Measurements from ENCODE around the gene RGS3.

The RGS3 gene

DNA sequence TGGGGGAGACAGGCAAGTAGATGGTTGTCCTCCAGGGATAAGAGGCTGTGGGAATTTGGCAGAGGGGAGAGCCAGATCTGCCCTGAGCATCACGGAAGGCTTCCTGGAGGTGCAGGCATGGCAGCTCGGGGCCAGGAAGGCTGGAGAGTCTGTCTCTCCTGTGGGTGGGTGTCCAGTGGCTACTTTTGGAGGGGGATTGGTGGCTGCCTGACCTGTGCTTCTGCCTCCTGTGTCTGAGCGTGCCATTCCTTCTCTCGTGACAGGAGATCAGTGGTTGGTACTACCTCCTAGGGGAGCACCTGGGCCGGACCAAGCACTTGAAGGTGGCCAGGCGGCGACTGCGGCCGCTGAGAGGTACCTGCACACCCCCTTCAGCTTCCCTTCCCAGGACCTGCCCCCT is 33.5 kb downstream of the RGS3 start:
- Histone ChIP-seq H4K91ac (ENCODE audit: low read depth, low read length, poor library complexity) (no peak overlapping the region), H2BK12ac (ENCODE audit: low read length) (no peak overlapping the region), H3K18ac (ENCODE audit: low read length) (no peak overlapping the region), H3K27me3 (ENCODE audit: control insufficient read depth in 3 of 3, insufficient read depth in 3 of 3, low read depth in 1 of 3, low read length in 3 of 3) (no peaks in the 10 kb centered on the region), H3K36me3 (replicated peaks in 1 of 2; ENCODE audit: control insufficient read depth in 2 of 2, insufficient read depth in 2 of 2, low read length in 2 of 2) (no peaks in the 10 kb centered on the region), H3K27ac (replicated peaks; ENCODE audit: low read length) (no peak overlapping the region), H3K9ac (ENCODE audit: low read depth, low read length, poor library complexity) (no peak overlapping the region), H3K4me1 (ENCODE audit: control insufficient read depth in 2 of 2, insufficient read depth in 1 of 2, low read depth in 1 of 2, low read length in 2 of 2) (peaks cover 13 to 22% of the 10 kb centered on the region in 2 donors), H3K23ac (ENCODE audit: low read depth, low read length, poor library complexity) (peak overlapping the region; percentile 29), H2AFZ (ENCODE audit: low read length) (no peak overlapping the region), H3K4ac (ENCODE audit: low read length) (no peak overlapping the region), H3K9me3 (replicated peaks in 1 of 2; ENCODE audit: control insufficient read depth in 2 of 2, insufficient read depth in 1 of 2, low read depth in 1 of 2, low read length in 2 of 2) (no peaks in the 10 kb centered on the region), H2BK120ac (ENCODE audit: low read depth, low read length) (no peak overlapping the region), H4K8ac (ENCODE audit: low read depth, low read length) (no peak overlapping the region), H3K4me3 (ENCODE audit: low read length in 2 of 2) (no peak overlapping the region), H3K79me1 (ENCODE audit: low read depth, low read length) (no peaks in the 10 kb centered on the region), H3K4me2 (ENCODE audit: insufficient read depth, low read length, poor library complexity, severe bottlenecking) (no peak overlapping the region), H2BK5ac (ENCODE audit: low read length) (no peak overlapping the region), H2AK5ac (ENCODE audit: low read depth, low read length) (peak overlapping the region; percentile 44), H3K14ac (ENCODE audit: low read length) (no peak overlapping the region), H2BK15ac (ENCODE audit: low read length) (no peak overlapping the region)
- WGBS, 2 donors (ENCODE audit: extremely low coverage in 2 of 2, insufficient read length in 2 of 2, insufficient replicate concordance in 1 of 2): no CpG with 5 or more reads among the region's 9 CpGs
- DNase-seq (ENCODE audit: low spot score): no peak

GRCh38 chr9:113499153-113499875 is 35.8 kb downstream of the RGS3 start:
- Histone ChIP-seq H3K79me1 (ENCODE audit: low read depth, low read length) (no peaks in the 10 kb centered on the region), H2AK5ac (ENCODE audit: low read depth, low read length) (no peak overlapping the region), H3K4me3 (ENCODE audit: low read length in 2 of 2) (no peak overlapping the region), H3K4me1 (ENCODE audit: control insufficient read depth in 2 of 2, insufficient read depth in 1 of 2, low read depth in 1 of 2, low read length in 2 of 2) (peaks cover 10 to 36% of the 10 kb centered on the region in 2 donors), H3K9me3 (replicated peaks in 1 of 2; ENCODE audit: control insufficient read depth in 2 of 2, insufficient read depth in 1 of 2, low read depth in 1 of 2, low read length in 2 of 2) (no peaks in the 10 kb centered on the region), H3K27me3 (ENCODE audit: control insufficient read depth in 3 of 3, insufficient read depth in 3 of 3, low read depth in 1 of 3, low read length in 3 of 3) (no peaks in the 10 kb centered on the region), H4K8ac (ENCODE audit: low read depth, low read length) (no peak overlapping the region), H2AFZ (ENCODE audit: low read length) (peak overlapping the region; percentile 4), H2BK120ac (ENCODE audit: low read depth, low read length) (no peak overlapping the region), H4K91ac (ENCODE audit: low read depth, low read length, poor library complexity) (no peak overlapping the region), H3K23ac (ENCODE audit: low read depth, low read length, poor library complexity) (no peak overlapping the region), H2BK12ac (ENCODE audit: low read length) (no peak overlapping the region), H3K14ac (ENCODE audit: low read length) (no peak overlapping the region), H3K27ac (replicated peaks; ENCODE audit: low read length) (no peak overlapping the region), H3K36me3 (replicated peaks in 1 of 2; ENCODE audit: control insufficient read depth in 2 of 2, insufficient read depth in 2 of 2, low read length in 2 of 2) (no peaks in the 10 kb centered on the region), H3K18ac (ENCODE audit: low read length) (peak overlapping the region; percentile 1), H2BK15ac (ENCODE audit: low read length) (no peak overlapping the region), H3K9ac (ENCODE audit: low read depth, low read length, poor library complexity) (no peak overlapping the region), H3K4ac (ENCODE audit: low read length) (no peak overlapping the region), H2BK5ac (ENCODE audit: low read length) (no peak overlapping the region), H3K4me2 (ENCODE audit: insufficient read depth, low read length, poor library complexity, severe bottlenecking) (no peak overlapping the region)
- WGBS, 2 donors (ENCODE audit: extremely low coverage in 2 of 2, insufficient read length in 2 of 2, insufficient replicate concordance in 1 of 2): 100% methylated on average over 3 of the region's 10 CpGs; no CpG with 5 or more reads in 1 of the 2 donors
- no peak for DNase-seq (ENCODE audit: low spot score)

DNA sequence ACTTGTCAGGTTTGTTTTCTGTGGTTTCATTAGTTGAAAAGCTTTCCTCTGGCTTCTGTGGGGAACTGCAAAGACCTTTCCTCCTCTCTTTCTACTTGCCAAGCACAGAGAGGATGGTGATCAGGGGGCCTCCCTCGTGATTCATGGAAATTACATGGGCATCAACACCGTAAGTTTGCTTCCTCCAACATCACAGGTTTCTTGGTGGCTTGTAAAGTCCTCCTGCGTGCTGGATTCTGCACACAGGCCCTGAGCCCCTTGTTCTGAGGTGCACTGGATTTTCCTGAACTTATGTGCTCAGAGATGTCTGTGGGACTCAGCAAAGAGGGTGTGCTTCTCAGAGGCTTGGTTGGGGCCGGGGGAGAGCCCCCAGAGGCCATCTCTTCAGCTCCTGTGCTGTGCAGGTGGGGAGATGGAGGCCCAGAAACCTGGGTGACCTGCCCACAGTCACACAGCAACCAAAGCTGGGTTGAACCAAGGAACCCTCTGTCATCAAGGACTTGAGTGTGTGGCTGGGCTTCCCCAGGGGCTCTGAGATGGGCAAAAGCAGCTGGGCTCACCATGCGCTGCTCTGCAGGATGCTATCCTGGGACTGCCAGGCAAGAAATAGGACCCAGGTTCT is 36.5 kb downstream of the RGS3 start:
- Histone ChIP-seq H3K27ac (replicated peaks; ENCODE audit: low read length) (no peak overlapping the region), H3K23ac (ENCODE audit: low read depth, low read length, poor library complexity) (no peak overlapping the region), H3K9me3 (replicated peaks in 1 of 2; ENCODE audit: control insufficient read depth in 2 of 2, insufficient read depth in 1 of 2, low read depth in 1 of 2, low read length in 2 of 2) (no peaks in the 10 kb centered on the region), H2BK5ac (ENCODE audit: low read length) (no peak overlapping the region), H3K14ac (ENCODE audit: low read length) (no peak overlapping the region), H3K4me3 (ENCODE audit: low read length in 2 of 2) (no peak overlapping the region), H3K18ac (ENCODE audit: low read length) (peak overlapping the region; percentile 60), H4K91ac (ENCODE audit: low read depth, low read length, poor library complexity) (no peak overlapping the region), H4K8ac (ENCODE audit: low read depth, low read length) (no peak overlapping the region), H2AK5ac (ENCODE audit: low read depth, low read length) (peak overlapping the region; percentile 17), H2BK120ac (ENCODE audit: low read depth, low read length) (no peak overlapping the region), H3K36me3 (replicated peaks in 1 of 2; ENCODE audit: control insufficient read depth in 2 of 2, insufficient read depth in 2 of 2, low read length in 2 of 2) (no peaks in the 10 kb centered on the region), H3K79me1 (ENCODE audit: low read depth, low read length) (no peaks in the 10 kb centered on the region), H2AFZ (ENCODE audit: low read length) (peak overlapping the region; percentile 4), H3K27me3 (ENCODE audit: control insufficient read depth in 3 of 3, insufficient read depth in 3 of 3, low read depth in 1 of 3, low read length in 3 of 3) (no peaks in the 10 kb centered on the region), H3K4me1 (ENCODE audit: control insufficient read depth in 2 of 2, insufficient read depth in 1 of 2, low read depth in 1 of 2, low read length in 2 of 2) (peaks cover 11 to 43% of the 10 kb centered on the region in 2 donors), H2BK12ac (ENCODE audit: low read length) (no peak overlapping the region), H2BK15ac (ENCODE audit: low read length) (no peak overlapping the region), H3K4ac (ENCODE audit: low read length) (no peak overlapping the region), H3K9ac (ENCODE audit: low read depth, low read length, poor library complexity) (no peak overlapping the region), H3K4me2 (ENCODE audit: insufficient read depth, low read length, poor library complexity, severe bottlenecking) (no peak overlapping the region)
- DNase-seq (ENCODE audit: low spot score): no peak
- WGBS, 2 donors (ENCODE audit: extremely low coverage in 2 of 2, insufficient read length in 2 of 2, insufficient replicate concordance in 1 of 2): no CpG with 5 or more reads among the region's 5 CpGs

GRCh38 chr9:113501129-113501686 is 37.7 kb downstream of the RGS3 start:
- Histone ChIP-seq H3K18ac (ENCODE audit: low read length) (peak overlapping the region; percentile 34), H3K4ac (ENCODE audit: low read length) (no peak overlapping the region), H3K36me3 (replicated peaks in 1 of 2; ENCODE audit: control insufficient read depth in 2 of 2, insufficient read depth in 2 of 2, low read length in 2 of 2) (no peaks in the 10 kb centered on the region), H3K23ac (ENCODE audit: low read depth, low read length, poor library complexity) (no peak overlapping the region), H3K14ac (ENCODE audit: low read length) (no peak overlapping the region), H2AFZ (ENCODE audit: low read length) (peak overlapping the region; percentile 71), H4K91ac (ENCODE audit: low read depth, low read length, poor library complexity) (no peak overlapping the region), H3K4me2 (ENCODE audit: insufficient read depth, low read length, poor library complexity, severe bottlenecking) (no peak overlapping the region), H2BK5ac (ENCODE audit: low read length) (no peak overlapping the region), H3K27me3 (ENCODE audit: control insufficient read depth in 3 of 3, insufficient read depth in 3 of 3, low read depth in 1 of 3, low read length in 3 of 3) (peaks cover 0 to 3% (median 0%) of the 10 kb centered on the region in 3 experiments), H2AK5ac (ENCODE audit: low read depth, low read length) (no peak overlapping the region), H2BK15ac (ENCODE audit: low read length) (no peak overlapping the region), H2BK12ac (ENCODE audit: low read length) (no peak overlapping the region), H2BK120ac (ENCODE audit: low read depth, low read length) (no peak overlapping the region), H3K4me1 (ENCODE audit: control insufficient read depth in 2 of 2, insufficient read depth in 1 of 2, low read depth in 1 of 2, low read length in 2 of 2) (peaks cover 19 to 52% of the 10 kb centered on the region in 2 donors), H3K9ac (ENCODE audit: low read depth, low read length, poor library complexity) (no peak overlapping the region), H3K27ac (replicated peaks; ENCODE audit: low read length) (no peak overlapping the region), H3K4me3 (ENCODE audit: low read length in 2 of 2) (peak overlapping the region; percentile 1 to 14), H3K79me1 (ENCODE audit: low read depth, low read length) (no peaks in the 10 kb centered on the region), H3K9me3 (replicated peaks in 1 of 2; ENCODE audit: control insufficient read depth in 2 of 2, insufficient read depth in 1 of 2, low read depth in 1 of 2, low read length in 2 of 2) (no peaks in the 10 kb centered on the region), H4K8ac (ENCODE audit: low read depth, low read length) (no peak overlapping the region)
- no peak for DNase-seq (ENCODE audit: low spot score)
- no CpG with 5 or more reads among the region's 20 CpGs for WGBS, 2 donors (ENCODE audit: extremely low coverage in 2 of 2, insufficient read length in 2 of 2, insufficient replicate concordance in 1 of 2)
